HFFc6 (cell line): ENCODE data around the gene HBE1. TPM values are rescaled to one million over a fixed set of nuclear protein-coding genes. Genes with fewer than 3 reads are reported as not detected.
"Not testable (repeated sequence)": the region's sequence is repeated elsewhere in the genome, so short reads cannot be mapped to it uniquely, and the experiment has no call there.

Source experiments
- DNase-seq: peaks from one replicate; pipeline ENCODE4 v3.0.0-alpha.2; 2018
- H3K27ac Mint-ChIP-seq: 2 replicates; pipeline ENCODE4 v1.8.0; 2020; ENCODE audit warnings: mild to moderate bottlenecking, mixed read lengths
- H3K27me3 Mint-ChIP-seq: 2 replicates; pipeline ENCODE4 v1.8.0; 2021; ENCODE audit warnings: mild to moderate bottlenecking, moderate library complexity, mixed read lengths; ENCODE audit not compliant: insufficient read depth
- H3K36me3 Mint-ChIP-seq: 2 replicates; pipeline ENCODE4 v1.8.0; 2021; ENCODE audit warnings: low read depth, mixed read lengths
- H3K4me1 Mint-ChIP-seq: 2 replicates; pipeline ENCODE4 v1.8.0; 2020; ENCODE audit warnings: low read depth, mixed read lengths
- H3K4me3 Mint-ChIP-seq: 2 replicates; pipeline ENCODE4 v1.8.0; 2020; ENCODE audit warnings: mild to moderate bottlenecking, moderate library complexity, mixed read lengths
- H3K9me3 Mint-ChIP-seq: 2 replicates; pipeline ENCODE4 v1.8.0; 2020; ENCODE audit warnings: mild to moderate bottlenecking, mixed read lengths
- total RNA-seq, 6 experiments: library from RNA; stranded (reverse); fragmentation: NEBNext Ultra II Directional; extraction: Animal tissue kit (Norgen Biotek cat#: 25700); gene quantifications; 2 replicates in 1 of 6; 3 replicates in 5 of 6; pipeline ENCODE4 v1.2.3, GENCODE V29; 2021
- TF ChIP-seq, protein P1 (sequence below): fragments of 200-600 bp; sonication (generic); IDR thresholded peaks from 2 replicates; pipeline ENCODE4 v1.5.0; 2021; ENCODE audit warnings: antibody characterized with exemption, mild to moderate bottlenecking

HBE1 gene
- total RNA-seq, 6 experiments from 2014 or later = not detected

DNA sequence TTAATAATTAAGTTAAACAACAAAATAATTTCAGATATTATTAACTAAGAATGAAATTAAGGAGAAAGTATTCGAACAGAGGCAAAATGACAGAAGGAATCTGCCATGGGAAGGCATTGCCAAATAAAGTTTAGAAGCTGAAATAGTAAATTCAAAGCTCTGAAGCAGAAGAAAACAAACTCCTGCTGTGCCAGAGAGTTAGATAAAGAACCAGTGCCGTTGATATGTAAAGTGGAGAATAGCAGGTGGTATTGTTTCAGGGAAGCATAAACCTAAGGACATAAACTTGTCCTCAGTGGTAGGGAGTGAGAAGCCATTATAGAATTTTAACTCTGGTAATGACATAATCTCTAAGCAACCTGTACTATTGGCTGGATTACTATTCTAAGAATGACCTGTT, 12.4 kb downstream of the HBE1 start:
- H3K27me3 Mint-ChIP-seq = peaks cover under 1% of the 10 kb centered on the region
- TF ChIP-seq, protein P1, sequence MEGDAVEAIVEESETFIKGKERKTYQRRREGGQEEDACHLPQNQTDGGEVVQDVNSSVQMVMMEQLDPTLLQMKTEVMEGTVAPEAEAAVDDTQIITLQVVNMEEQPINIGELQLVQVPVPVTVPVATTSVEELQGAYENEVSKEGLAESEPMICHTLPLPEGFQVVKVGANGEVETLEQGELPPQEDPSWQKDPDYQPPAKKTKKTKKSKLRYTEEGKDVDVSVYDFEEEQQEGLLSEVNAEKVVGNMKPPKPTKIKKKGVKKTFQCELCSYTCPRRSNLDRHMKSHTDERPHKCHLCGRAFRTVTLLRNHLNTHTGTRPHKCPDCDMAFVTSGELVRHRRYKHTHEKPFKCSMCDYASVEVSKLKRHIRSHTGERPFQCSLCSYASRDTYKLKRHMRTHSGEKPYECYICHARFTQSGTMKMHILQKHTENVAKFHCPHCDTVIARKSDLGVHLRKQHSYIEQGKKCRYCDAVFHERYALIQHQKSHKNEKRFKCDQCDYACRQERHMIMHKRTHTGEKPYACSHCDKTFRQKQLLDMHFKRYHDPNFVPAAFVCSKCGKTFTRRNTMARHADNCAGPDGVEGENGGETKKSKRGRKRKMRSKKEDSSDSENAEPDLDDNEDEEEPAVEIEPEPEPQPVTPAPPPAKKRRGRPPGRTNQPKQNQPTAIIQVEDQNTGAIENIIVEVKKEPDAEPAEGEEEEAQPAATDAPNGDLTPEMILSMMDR = no peak
- no peak for DNase-seq
- no peak overlapping the region for H3K27ac Mint-ChIP-seq
- H3K4me3 Mint-ChIP-seq = no peak overlapping the region
- peaks cover 7% of the 10 kb centered on the region; the same call in 1 of the 2 replicates for H3K4me1 Mint-ChIP-seq
- peaks cover 9% of the 10 kb centered on the region; the same call in 1 of the 2 replicates for H3K36me3 Mint-ChIP-seq
- H3K9me3 Mint-ChIP-seq = no peaks in the 10 kb centered on the region

DNA sequence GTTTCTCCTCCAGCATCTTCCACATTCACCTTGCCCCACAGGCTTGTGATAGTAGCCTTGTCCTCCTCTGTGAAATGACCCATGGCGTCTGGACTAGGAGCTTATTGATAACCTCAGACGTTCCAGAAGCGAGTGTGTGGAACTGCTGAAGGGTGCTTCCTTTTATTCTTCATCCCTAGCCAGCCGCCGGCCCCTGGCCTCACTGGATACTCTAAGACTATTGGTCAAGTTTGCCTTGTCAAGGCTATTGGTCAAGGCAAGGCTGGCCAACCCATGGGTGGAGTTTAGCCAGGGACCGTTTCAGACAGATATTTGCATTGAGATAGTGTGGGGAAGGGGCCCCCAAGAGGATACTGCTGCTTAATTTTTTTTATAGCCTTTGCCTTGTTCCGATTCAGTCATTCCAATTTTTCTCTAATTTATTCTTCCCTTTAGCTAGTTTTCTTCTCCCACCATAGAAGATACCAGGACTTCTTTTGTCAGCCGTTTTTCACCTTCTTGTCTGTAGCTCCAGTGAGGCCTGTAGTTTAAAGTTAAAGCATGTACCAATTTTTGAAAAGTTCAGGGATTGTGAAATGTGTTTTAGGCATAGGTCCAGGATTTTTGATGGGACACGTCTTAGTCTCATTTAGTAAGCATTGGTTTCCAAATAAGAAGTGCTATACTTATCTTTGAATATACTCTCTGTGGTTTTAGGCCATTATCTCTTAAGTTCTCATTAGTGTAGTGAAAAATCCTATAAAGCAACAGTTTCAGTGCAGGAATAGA, 14.9 kb downstream of the HBE1 start, which contains the start of gene HBG2:
Gene HBG2 (minus strand): TSS at position 136 of the 768 bp plus-strand sequence. CDS start 53 bp downstream, at position 83.
- not testable (repeated sequence) for DNase-seq, H3K27ac Mint-ChIP-seq, H3K36me3 Mint-ChIP-seq, H3K9me3 Mint-ChIP-seq, H3K4me3 Mint-ChIP-seq, H3K27me3 Mint-ChIP-seq
- H3K4me1 Mint-ChIP-seq = peaks cover 11% of the 10 kb centered on the region; the same call in 1 of the 2 replicates

DNA sequence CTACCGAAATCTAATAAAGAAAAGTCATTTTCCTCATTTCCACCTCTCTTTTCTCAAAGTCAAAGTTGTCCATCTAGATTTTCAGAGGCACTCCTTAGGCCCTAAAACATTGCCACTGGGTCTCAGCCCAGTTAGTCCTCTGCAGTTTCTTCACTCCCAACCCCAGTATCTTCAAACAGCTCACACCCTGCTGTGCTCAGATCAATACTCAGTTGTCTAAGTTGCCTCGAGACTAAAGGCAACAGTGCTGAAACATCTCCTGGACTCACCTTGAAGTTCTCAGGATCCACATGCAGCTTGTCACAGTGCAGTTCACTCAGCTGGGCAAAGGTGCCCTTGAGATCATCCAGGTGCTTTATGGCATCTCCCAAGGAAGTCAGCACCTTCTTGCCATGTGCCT, 15.7 kb downstream of the HBE1 start:
- DNase-seq, H3K9me3 Mint-ChIP-seq, H3K27me3 Mint-ChIP-seq, H3K4me3 Mint-ChIP-seq, H3K27ac Mint-ChIP-seq, H3K36me3 Mint-ChIP-seq: not testable (repeated sequence)
- peaks cover 11% of the 10 kb centered on the region; the same call in 1 of the 2 replicates for H3K4me1 Mint-ChIP-seq

DNA sequence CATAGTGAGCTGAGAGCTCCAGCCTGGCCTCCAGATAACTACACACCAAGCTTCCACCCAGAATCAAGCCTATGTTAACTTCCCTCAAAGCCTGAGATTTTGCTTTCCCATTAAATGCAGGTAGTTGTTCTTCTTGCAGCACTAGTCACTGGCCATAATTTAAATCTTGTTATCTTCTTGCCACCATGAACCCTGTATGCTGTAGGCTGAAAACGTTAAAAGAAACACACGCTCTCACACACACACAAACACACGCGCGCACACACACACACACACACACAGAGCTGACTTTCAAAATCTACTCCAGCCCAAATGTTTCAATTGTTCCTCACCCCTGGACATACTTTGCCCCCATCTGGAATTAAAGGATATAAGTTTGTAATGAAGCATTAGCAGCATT, 16.3 kb downstream of the HBE1 start:
- not testable (repeated sequence) for DNase-seq, H3K36me3 Mint-ChIP-seq, H3K27me3 Mint-ChIP-seq, H3K27ac Mint-ChIP-seq, H3K4me3 Mint-ChIP-seq, H3K9me3 Mint-ChIP-seq
- peaks cover 11% of the 10 kb centered on the region; the same call in 1 of the 2 replicates for H3K4me1 Mint-ChIP-seq

DNA sequence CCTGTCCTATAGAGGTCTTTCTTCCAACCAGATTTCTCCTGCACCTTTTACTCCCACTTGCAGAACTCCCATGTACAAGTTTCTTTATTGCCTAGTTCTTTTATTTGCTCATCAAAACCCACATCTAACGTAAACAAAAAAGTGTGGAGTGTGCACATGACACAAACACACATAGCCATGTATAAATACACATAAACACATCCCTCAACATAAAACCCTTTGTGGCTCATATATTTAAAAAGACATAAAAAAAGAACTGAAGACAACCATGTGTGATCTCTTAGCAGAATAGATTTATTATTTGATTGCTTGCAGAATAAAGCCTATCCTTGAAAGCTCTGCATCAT, 16.9 kb downstream of the HBE1 start:
- no peak for DNase-seq
- Mint-ChIP-seq H3K9me3 (no peaks in the 10 kb centered on the region), H3K36me3 (no peaks in the 10 kb centered on the region), H3K27ac (no peak overlapping the region), H3K4me1 (peaks cover 12% of the 10 kb centered on the region), H3K4me3 (no peak overlapping the region), H3K27me3 (peaks cover 2% of the 10 kb centered on the region)
- TF ChIP-seq, protein P1 = no peak

DNA sequence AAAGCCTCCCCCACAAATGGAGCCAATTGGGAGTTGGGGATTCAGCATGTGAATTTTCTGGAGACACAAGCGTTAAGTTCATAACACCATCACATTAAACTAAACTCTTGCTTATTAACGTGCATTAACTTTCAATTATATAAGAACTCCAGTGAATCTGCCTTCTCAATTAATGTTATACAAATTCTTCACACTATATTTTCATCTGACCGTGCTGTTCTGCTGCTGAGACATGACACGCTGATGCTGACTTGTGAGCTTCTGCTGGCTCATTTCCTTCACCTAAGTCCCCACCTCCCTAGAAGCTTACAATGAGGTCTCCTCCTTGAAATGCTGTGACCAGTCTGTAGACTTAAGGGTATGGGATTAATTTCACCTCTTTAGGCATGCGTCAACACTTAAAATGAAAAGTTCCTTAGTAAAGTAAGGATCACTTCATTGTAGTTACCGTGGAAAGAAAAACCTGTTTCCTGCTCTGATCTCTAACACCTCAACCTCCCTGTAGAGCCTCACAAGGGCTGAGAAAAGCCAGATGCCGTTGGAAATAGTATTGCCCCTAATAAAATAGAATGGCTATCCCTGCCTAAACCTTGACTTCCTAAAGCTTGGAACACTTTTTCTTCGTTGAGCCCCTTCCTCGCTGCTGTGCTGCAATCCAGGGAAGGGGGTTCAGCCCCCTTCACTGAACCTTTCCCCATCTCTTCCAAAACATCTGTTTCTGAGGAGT, 17.4 kb downstream of the HBE1 start:
- H3K27me3 Mint-ChIP-seq = peaks cover 2% of the 10 kb centered on the region
- H3K4me1 Mint-ChIP-seq = peaks cover 17% of the 10 kb centered on the region
- H3K4me3 Mint-ChIP-seq = no peak overlapping the region
- H3K9me3 Mint-ChIP-seq = no peaks in the 10 kb centered on the region
- TF ChIP-seq, protein P1 = no peak
- H3K36me3 Mint-ChIP-seq = no peaks in the 10 kb centered on the region
- H3K27ac Mint-ChIP-seq = no peak overlapping the region
- DNase-seq = no peak

DNA sequence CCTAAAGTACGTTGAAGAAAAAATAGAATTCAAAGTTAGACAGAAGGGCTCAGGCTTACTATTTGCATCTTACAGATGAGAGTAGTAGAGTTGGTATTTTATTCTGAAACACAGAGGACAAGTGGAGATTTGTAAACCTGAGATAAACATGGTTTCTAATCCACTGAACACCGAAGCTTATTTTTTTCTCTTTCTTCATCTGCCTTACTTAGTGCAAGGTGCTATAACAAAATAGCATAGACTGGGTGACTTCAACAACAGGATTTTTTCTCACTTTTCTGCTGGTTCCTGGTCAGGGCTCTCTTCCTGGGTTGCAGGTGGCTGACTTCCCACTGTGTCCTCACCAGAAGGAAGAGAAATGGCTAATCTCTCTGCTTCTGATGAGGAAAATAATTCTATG, 18.0 kb downstream of the HBE1 start:
- DNase-seq = no peak

More for the DNA sequence above, 18.0 kb downstream of the HBE1 start:
- Mint-ChIP-seq H3K27ac (no peak overlapping the region), H3K4me3 (no peak overlapping the region), H3K4me1 (peaks cover 23% of the 10 kb centered on the region), H3K36me3 (no peaks in the 10 kb centered on the region), H3K9me3 (no peaks in the 10 kb centered on the region), H3K27me3 (peaks cover 2% of the 10 kb centered on the region)
- TF ChIP-seq, protein P1 = no peak
